Panc1 (cell line): Measurements from ENCODE around the gene LHFPL3.

Experiments used
- CTCF ChIP-seq: fragments of 450-650 bp; IDR thresholded peaks from 2 replicates; pipeline ENCODE4 v1.5.1; 2017; ENCODE audit warnings: mild to moderate bottlenecking
- POLR2AphosphoS5 ChIP-seq: IDR thresholded peaks from 2 replicates; pipeline ENCODE4 v1.6.1; 2012; ENCODE audit warnings: mild to moderate bottlenecking, low read depth, low read length, moderate library complexity
- REST ChIP-seq, 2 experiments: IDR thresholded peaks; 2 replicates each; pipeline ENCODE4 v1.6.1; 2011 to 2012; ENCODE audit warnings: low read depth in 2 of 2, control low read depth in 1 of 2, low read length in 1 of 2, mild to moderate bottlenecking in 1 of 2, moderate library complexity in 1 of 2; ENCODE audit not compliant: insufficient read depth in 1 of 2
- SIN3A ChIP-seq: IDR thresholded peaks from 2 replicates; pipeline ENCODE4 v1.6.1; 2012; ENCODE audit warnings: low read depth, mild to moderate bottlenecking, low read length, moderate library complexity, borderline replicate concordance; ENCODE audit not compliant: insufficient read depth
- TCF7L2 ChIP-seq: IDR thresholded peaks from 2 replicates; pipeline ENCODE4 v1.6.1; 2011; ENCODE audit warnings: mild to moderate bottlenecking, low read depth, low read length, inconsistent platforms

GRCh38 chr7:104480529-104480928 is 152.1 kb downstream of the LHFPL3 start:
- TF ChIP-seq POLR2AphosphoS5 (no peak), REST (IDR thresholded peaks at IDR 0.05; ENCODE audit: insufficient read depth in 1 of 2, low read depth in 2 of 2, low read length in 1 of 2) (no peak), CTCF (no peak), SIN3A (no peak), TCF7L2 (no peak)
